Stomach (tissue), 4 donors: ENCODE measurements around the gene NFIX.

Experiments used
- CTCF ChIP-seq, 7 experiments: fragments of 450-650 bp in 4 of 7; fragments of 200-600 bp in 3 of 7; sonication (generic) in 3 of 7; IDR thresholded peaks; one replicate each; pipeline ENCODE4 v1.5.1; 2016 to 2019; ENCODE audit warnings: antibody characterized with exemption in 7 of 7, control low read depth in 2 of 7, mild to moderate bottlenecking in 1 of 7
- POLR2A ChIP-seq, 4 donors: fragments of 450-650 bp; IDR thresholded peaks; one replicate each; pipeline ENCODE4 v1.6.1; 2016; ENCODE audit warnings: antibody characterized with exemption in 4 of 4, control low read depth in 2 of 4, mild to moderate bottlenecking in 1 of 4, moderate library complexity in 1 of 4

GRCh38 chr19:13022859-13023636, 27.8 kb downstream of the NFIX start:
- TF ChIP-seq POLR2A (IDR thresholded peaks at IDR 0.05) = no peak
- TF ChIP-seq CTCF (IDR thresholded peaks at IDR 0.05) = no peak
